Measurements from ENCODE around the gene GATA5. TPM values are rescaled to one million over a fixed set of nuclear protein-coding genes. Genes with fewer than 3 reads are reported as not detected.

Gene GATA5
- total RNA-seq, 1 experiment from 2014 or later = 0.96 TPM

- Histone ChIP-seq H3K79me2 (ENCODE audit: low read depth) (no peaks in the 10 kb centered on the region), H3K27me3 (ENCODE audit: insufficient read depth, low read depth) (peaks cover 68% of the 10 kb centered on the region), H3K36me3 (ENCODE audit: low read depth) (no peaks in the 10 kb centered on the region), H3F3A (ENCODE audit: insufficient read depth, low read depth) (no peaks in the 10 kb centered on the region), H3K9me2 (ENCODE audit: insufficient read depth) (no peaks in the 10 kb centered on the region), H4K20me1 (ENCODE audit: insufficient read depth) (no peaks in the 10 kb centered on the region), H3K4me2 (no peak overlapping the region), H3K9me3 (ENCODE audit: insufficient read depth, low read depth) (no peaks in the 10 kb centered on the region), H3K4me3 (no peak overlapping the region), H3K27ac (no peak overlapping the region), H3K4me1 (replicated peaks; ENCODE audit: insufficient read depth) (no peaks in the 10 kb centered on the region), H2AFZ (no peak overlapping the region)
- BruUV-seq (replicated peaks) = no TSS peak
- ChIA-PET POLR2A (ENCODE audit: unreplicated experiment) (no interaction called here), CTCF (no interaction called here)
- TF ChIP-seq EZH2 (IDR thresholded peaks at IDR 0.05; ENCODE audit: low read depth) (no peak), CTCF (conservative IDR thresholded peaks at IDR 0.05) (no peak)
- intact Hi-C loops (cut with micrococcal nuclease; ENCODE audit: unreplicated experiment) = no loop called here
- DNase-seq = no peak
These were observed 39.1 kb downstream of the GATA5 start for GRCh38 chr20:62436692-62437091.

- POLR2A ChIA-PET (ENCODE audit: unreplicated experiment) = no interaction called here
- peaks cover 42% of the 10 kb centered on the region for H3K27me3 ChIP-seq (ENCODE audit: insufficient read depth, low read depth)
- H4K20me1 ChIP-seq (ENCODE audit: insufficient read depth) = no peaks in the 10 kb centered on the region
- no peaks in the 10 kb centered on the region for H3K9me3 ChIP-seq (ENCODE audit: insufficient read depth, low read depth)
- intact Hi-C loops (cut with micrococcal nuclease; ENCODE audit: unreplicated experiment) = no loop called here
- no peak overlapping the region for H2AFZ ChIP-seq
- no peak for DNase-seq
- H3K79me2 ChIP-seq (ENCODE audit: low read depth) = no peaks in the 10 kb centered on the region
- H3K27ac ChIP-seq = no peak overlapping the region
- no peak overlapping the region for H3K4me2 ChIP-seq
- H3K4me3 ChIP-seq = no peak overlapping the region
- H3K9me2 ChIP-seq (ENCODE audit: insufficient read depth) = no peaks in the 10 kb centered on the region
- CTCF ChIA-PET = no interaction called here
- no peaks in the 10 kb centered on the region for H3K4me1 ChIP-seq (replicated peaks; ENCODE audit: insufficient read depth)
- no peak for TF ChIP-seq CTCF (conservative IDR thresholded peaks at IDR 0.05)
- TF ChIP-seq EZH2 (IDR thresholded peaks at IDR 0.05; ENCODE audit: low read depth) = no peak
- no peaks in the 10 kb centered on the region for H3F3A ChIP-seq (ENCODE audit: insufficient read depth, low read depth)
- no TSS peak for BruUV-seq (replicated peaks)
- no peaks in the 10 kb centered on the region for H3K36me3 ChIP-seq (ENCODE audit: low read depth)
These were observed 41.9 kb downstream of the GATA5 start for GRCh38 chr20:62433658-62434497.

GRCh38 chr20:62430866-62431447, 44.8 kb downstream of the GATA5 start:
- peaks cover 26% of the 10 kb centered on the region for H3K4me1 ChIP-seq (replicated peaks; ENCODE audit: insufficient read depth)
- no peak overlapping the region for H2AFZ ChIP-seq
- no peak for DNase-seq
- intact Hi-C loops (cut with micrococcal nuclease; ENCODE audit: unreplicated experiment) = no loop called here
- H3K9me3 ChIP-seq (ENCODE audit: insufficient read depth, low read depth) = no peaks in the 10 kb centered on the region
- H3K36me3 ChIP-seq (ENCODE audit: low read depth) = no peaks in the 10 kb centered on the region
- ChIA-PET POLR2A (ENCODE audit: unreplicated experiment) (no interaction called here), CTCF (no interaction called here)
- H3K4me3 ChIP-seq = no peak overlapping the region
- no peaks in the 10 kb centered on the region for H4K20me1 ChIP-seq (ENCODE audit: insufficient read depth)
- no peak overlapping the region for H3K4me2 ChIP-seq
- no peaks in the 10 kb centered on the region for H3K79me2 ChIP-seq (ENCODE audit: low read depth)
- H3K27ac ChIP-seq = no peak overlapping the region
- H3K27me3 ChIP-seq (ENCODE audit: insufficient read depth, low read depth) = peaks cover 26% of the 10 kb centered on the region
- TF ChIP-seq CTCF (conservative IDR thresholded peaks at IDR 0.05) (no peak), EZH2 (IDR thresholded peaks at IDR 0.05; ENCODE audit: low read depth) (no peak)
- no TSS peak for BruUV-seq (replicated peaks)
- no peaks in the 10 kb centered on the region for H3K9me2 ChIP-seq (ENCODE audit: insufficient read depth)
- H3F3A ChIP-seq (ENCODE audit: insufficient read depth, low read depth) = peaks cover 17% of the 10 kb centered on the region; the same call in 1 of the 2 replicates

Data from PC-9 (cell line).